AG09309 (cell line): ENCODE data around the gene WDR33.
"Not testable (repeated sequence)": the region's sequence is repeated elsewhere in the genome, so short reads cannot be mapped to it uniquely, and the experiment has no call there.

ENCODE experiments used
- DNase-seq: peaks from one replicate; pipeline ENCODE4 v3.0.0-alpha.2; 2010; ENCODE audit warnings: low read depth
- H3K4me3 ChIP-seq: 2 replicates; pipeline ENCODE4 v1.5.1; 2011; ENCODE audit warnings: mild to moderate bottlenecking, low read depth, low read length, moderate library complexity; ENCODE audit not compliant: control insufficient read depth
- TF ChIP-seq, protein P1 (sequence below): IDR thresholded peaks from 2 replicates; pipeline ENCODE4 v1.5.1; 2011; ENCODE audit warnings: mild to moderate bottlenecking, low read depth, low read length, inconsistent platforms; ENCODE audit not compliant: insufficient read depth, control insufficient read depth; ENCODE audit errors: missing control alignments

Gene WDR33

DNA sequence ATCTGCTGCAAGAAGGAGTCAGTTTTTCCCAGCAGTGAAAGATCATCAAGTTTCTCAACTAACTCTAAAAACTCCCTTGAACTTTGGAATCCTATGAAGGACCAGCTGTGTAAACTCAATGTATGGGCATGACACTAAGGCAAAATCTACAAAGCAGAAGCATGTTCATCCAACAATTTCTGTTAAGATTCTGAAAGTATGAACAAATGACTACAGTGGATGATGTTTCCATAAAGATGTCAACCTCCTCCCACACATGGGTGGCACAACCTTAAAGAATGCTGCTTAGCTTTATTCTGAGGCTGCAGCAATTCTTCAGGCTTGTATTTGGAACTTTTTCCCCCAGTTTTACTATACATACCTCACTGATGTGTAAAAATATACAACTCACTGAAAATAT lies 47.2 kb downstream of the WDR33 start:
- no peak overlapping the region for H3K4me3 ChIP-seq
- DNase-seq, result no peak
- TF ChIP-seq, protein P1, sequence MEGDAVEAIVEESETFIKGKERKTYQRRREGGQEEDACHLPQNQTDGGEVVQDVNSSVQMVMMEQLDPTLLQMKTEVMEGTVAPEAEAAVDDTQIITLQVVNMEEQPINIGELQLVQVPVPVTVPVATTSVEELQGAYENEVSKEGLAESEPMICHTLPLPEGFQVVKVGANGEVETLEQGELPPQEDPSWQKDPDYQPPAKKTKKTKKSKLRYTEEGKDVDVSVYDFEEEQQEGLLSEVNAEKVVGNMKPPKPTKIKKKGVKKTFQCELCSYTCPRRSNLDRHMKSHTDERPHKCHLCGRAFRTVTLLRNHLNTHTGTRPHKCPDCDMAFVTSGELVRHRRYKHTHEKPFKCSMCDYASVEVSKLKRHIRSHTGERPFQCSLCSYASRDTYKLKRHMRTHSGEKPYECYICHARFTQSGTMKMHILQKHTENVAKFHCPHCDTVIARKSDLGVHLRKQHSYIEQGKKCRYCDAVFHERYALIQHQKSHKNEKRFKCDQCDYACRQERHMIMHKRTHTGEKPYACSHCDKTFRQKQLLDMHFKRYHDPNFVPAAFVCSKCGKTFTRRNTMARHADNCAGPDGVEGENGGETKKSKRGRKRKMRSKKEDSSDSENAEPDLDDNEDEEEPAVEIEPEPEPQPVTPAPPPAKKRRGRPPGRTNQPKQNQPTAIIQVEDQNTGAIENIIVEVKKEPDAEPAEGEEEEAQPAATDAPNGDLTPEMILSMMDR, result no peak

DNA sequence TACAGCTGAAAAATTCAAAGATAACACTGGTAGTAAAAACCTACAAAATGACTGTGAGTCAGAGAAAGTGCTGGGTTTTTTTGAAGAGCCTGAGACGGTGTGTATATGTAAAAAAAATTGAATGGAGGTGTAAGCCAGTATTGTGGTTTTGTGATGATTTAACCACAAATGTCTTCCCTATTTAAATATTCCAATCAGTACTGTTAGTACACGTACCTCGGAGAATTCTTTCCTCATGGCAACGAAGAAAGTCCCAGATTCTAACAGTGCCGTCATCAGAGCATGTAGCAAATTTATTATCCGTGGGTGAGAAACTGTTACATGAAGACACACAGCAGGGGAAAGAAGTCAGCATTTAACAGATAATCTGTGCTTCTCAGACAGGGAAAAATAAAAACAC lies 48.1 kb downstream of the WDR33 start:
- TF ChIP-seq, protein P1, result no peak
- DNase-seq, result no peak
- no peak overlapping the region for H3K4me3 ChIP-seq

DNA sequence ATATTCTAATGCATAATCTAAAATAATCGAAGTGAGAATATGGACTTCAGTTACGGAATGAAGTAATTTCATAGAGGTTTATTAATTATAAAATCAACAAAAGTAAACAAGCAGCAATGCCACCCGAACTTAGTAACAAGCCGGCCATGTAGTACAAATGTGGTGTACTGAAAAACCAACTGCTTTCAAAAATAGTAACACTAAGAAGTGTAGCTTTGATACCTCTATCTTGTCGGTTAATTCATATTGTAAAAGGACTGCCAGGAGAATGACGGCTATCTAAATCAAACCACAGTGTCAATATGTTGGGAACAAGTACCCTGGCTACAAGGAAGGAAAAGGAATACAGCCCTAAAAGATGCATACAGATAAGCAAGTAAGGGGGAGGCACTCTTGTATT lies 48.5 kb downstream of the WDR33 start:
- TF ChIP-seq, protein P1, result no peak
- DNase-seq, result no peak
- H3K4me3 ChIP-seq, result no peak overlapping the region

DNA sequence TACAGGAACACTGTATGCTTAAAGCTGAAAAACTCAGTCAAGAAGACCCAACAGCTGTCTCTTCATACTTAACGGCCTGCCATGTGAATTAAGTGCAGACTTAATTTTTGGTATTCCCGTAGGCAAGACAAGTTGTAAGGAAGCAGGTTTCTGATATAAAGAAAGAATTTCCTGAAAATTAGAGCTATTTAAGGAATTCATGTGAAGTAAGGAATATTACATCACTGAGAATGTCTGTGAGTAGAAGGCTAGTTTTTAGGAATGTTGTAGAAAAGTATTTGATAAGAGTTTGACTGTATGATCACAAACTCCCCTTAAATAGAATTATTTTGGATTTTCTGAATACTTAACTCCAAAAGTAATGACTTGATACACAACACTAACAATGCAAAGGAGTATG lies 51.0 kb downstream of the WDR33 start:
- TF ChIP-seq, protein P1, result no peak
- H3K4me3 ChIP-seq, result no peak overlapping the region
- no peak for DNase-seq

DNA sequence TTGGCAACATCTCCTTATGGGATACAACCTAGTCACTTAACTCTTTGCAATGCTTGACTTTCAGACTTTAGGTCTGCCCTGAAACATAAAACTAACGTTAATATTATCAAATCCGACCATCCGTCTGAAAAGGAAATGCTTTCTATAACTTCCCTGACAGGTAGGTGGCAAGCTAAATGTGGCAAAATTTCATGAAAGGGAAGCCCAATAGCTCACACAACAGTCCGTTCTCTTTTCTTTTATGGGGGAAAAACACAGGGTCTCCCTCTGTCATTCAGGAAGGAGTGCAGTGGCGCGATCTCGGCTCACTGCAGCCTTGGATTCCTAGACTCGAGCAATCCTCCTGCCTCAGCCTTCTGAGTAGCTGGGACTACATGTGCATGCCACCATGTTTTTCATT lies 56.8 kb downstream of the WDR33 start:
- no peak for DNase-seq
- TF ChIP-seq, protein P1, result no peak
- no peak overlapping the region for H3K4me3 ChIP-seq

DNA sequence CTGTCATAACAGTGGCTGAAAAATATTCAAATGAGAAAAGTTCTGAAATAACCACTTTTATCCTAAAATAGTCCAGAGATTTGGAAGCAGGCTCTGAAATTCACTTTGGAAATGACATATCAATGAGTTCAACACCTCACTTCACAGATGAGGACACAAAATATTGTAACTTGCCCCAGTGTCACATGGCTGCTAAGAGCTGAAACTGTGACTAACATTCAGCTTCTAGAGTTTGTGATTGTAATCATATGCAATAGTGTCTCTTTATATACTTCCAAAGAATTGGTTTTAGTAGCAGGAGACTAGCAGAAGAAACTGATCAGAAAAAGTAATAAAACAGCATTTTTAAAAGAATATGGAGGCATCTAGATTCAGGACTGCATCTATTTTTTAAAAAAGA lies 57.6 kb downstream of the WDR33 start:
- no peak for DNase-seq
- H3K4me3 ChIP-seq, result no peak overlapping the region
- TF ChIP-seq, protein P1, result no peak

DNA sequence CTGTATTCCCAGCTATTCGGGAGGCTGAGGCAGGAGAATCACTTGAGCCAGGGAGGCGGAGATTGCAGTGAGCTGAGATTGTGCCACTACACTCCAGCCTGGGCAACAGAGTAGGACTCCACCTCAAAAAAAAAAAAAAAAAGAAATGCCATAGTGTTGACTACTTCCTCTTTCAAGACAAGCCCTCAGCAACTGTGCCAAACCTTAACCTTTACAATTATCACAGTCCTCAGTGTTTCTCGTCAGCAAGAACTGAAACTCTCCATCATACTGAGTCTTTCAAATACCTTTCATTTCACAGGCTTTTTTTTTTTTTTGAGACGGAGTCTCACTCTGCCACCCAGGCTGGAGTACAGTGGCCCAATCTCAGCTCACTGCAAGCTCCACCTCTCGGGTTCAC lies 61.4 kb downstream of the WDR33 start:
- DNase-seq, H3K4me3 ChIP-seq: not testable (repeated sequence)
